ENCODE results near the gene GNGT2.

Gene GNGT2
- total RNA-seq, result 1.6 to 11.3 (median 3.2) reads per million in 9 experiments

GRCh38 chr17:49210158-49211029 is at the start of gene GNGT2, which contains the start of gene ABI3:
TSS of gene GNGT2 (minus strand) at chr17:49210574. CDS start at chr17:49207422, 3,152 bp downstream.
TSS of gene ABI3 (plus strand) at chr17:49210707. CDS start at chr17:49210725, 18 bp downstream.
- peak within 1 kb of the TSS; percentile 63 to 97 for H3K27ac Mint-ChIP-seq
- DNase-seq (peak; percentile 46 to 52 (median 51)), ATAC-seq (replicated peaks) (peak; percentile 72)
- peak within 1 kb of the TSS; percentile 97 to 99 for H3K4me3 Mint-ChIP-seq
- no peaks in the 10 kb centered on the region for H3K27me3 Mint-ChIP-seq
- H3K4me1 Mint-ChIP-seq (ENCODE audit: low read depth in 2 of 2), result peaks cover 66 to 72% of the 10 kb centered on the region in 2 donors
- peaks cover 33% of the 10 kb centered on the region for H3K36me3 Mint-ChIP-seq (ENCODE audit: insufficient read depth)
- no peaks in the 10 kb centered on the region for H3K9me3 Mint-ChIP-seq

GRCh38 chr17:49259663-49260010 is 49.3 kb upstream of the GNGT2 start:
- Mint-ChIP-seq H3K9me3 (no peaks in the 10 kb centered on the region), H3K36me3 (ENCODE audit: insufficient read depth) (no peaks in the 10 kb centered on the region)
- ATAC-seq (replicated peaks), result no peak

GRCh38 chr17:49258394-49258793 is 48.0 kb upstream of the GNGT2 start:
- Mint-ChIP-seq H3K4me1 (ENCODE audit: low read depth in 2 of 2) (peaks cover 7 to 8% of the 10 kb centered on the region in 2 donors), H3K36me3 (ENCODE audit: insufficient read depth) (no peaks in the 10 kb centered on the region), H3K4me3 (peak overlapping the region in 1 of 2 donors; percentile 83), H3K27ac (no peak overlapping the region), H3K9me3 (no peaks in the 10 kb centered on the region), H3K27me3 (no peaks in the 10 kb centered on the region)
- DNase-seq (no peak), ATAC-seq (replicated peaks) (no peak)

More at GRCh38 chr17:49259663-49260010, 49.3 kb upstream of the GNGT2 start:
- H3K4me3 Mint-ChIP-seq, result peak overlapping the region; percentile 79 to 83
- H3K27me3 Mint-ChIP-seq, result peaks cover 0 to 4% of the 10 kb centered on the region in 2 donors
- peak overlapping the region in 1 of 2 donors; percentile 57 for H3K27ac Mint-ChIP-seq
- no peak for DNase-seq
- peaks cover 7 to 8% of the 10 kb centered on the region in 2 donors for H3K4me1 Mint-ChIP-seq (ENCODE audit: low read depth in 2 of 2)

GRCh38 chr17:49255125-49255524 is 44.8 kb upstream of the GNGT2 start:
- H3K27ac Mint-ChIP-seq, result no peak overlapping the region
- no peaks in the 10 kb centered on the region for H3K27me3 Mint-ChIP-seq
- ATAC-seq (replicated peaks) (no peak), DNase-seq (no peak)
- no peaks in the 10 kb centered on the region for H3K36me3 Mint-ChIP-seq (ENCODE audit: insufficient read depth)
- no peaks in the 10 kb centered on the region for H3K4me1 Mint-ChIP-seq (ENCODE audit: low read depth in 2 of 2)
- H3K9me3 Mint-ChIP-seq, result no peaks in the 10 kb centered on the region
- no peak overlapping the region for H3K4me3 Mint-ChIP-seq

GRCh38 chr17:49254066-49254465 is 43.7 kb upstream of the GNGT2 start:
- Mint-ChIP-seq H3K4me3 (no peak overlapping the region), H3K9me3 (no peaks in the 10 kb centered on the region), H3K27ac (no peak overlapping the region), H3K4me1 (ENCODE audit: low read depth in 2 of 2) (no peaks in the 10 kb centered on the region), H3K27me3 (peaks cover 5 to 6% of the 10 kb centered on the region in 2 donors), H3K36me3 (ENCODE audit: insufficient read depth) (no peaks in the 10 kb centered on the region)
- ATAC-seq (replicated peaks) (no peak), DNase-seq (no peak)

GRCh38 chr17:49252148-49252695 is 41.8 kb upstream of the GNGT2 start:
- DNase-seq (no peak), ATAC-seq (replicated peaks) (no peak)
- H3K4me1 Mint-ChIP-seq (ENCODE audit: low read depth in 2 of 2), result no peaks in the 10 kb centered on the region
- no peak overlapping the region for H3K4me3 Mint-ChIP-seq
- H3K9me3 Mint-ChIP-seq, result no peaks in the 10 kb centered on the region
- peaks cover 1% of the 10 kb centered on the region for H3K36me3 Mint-ChIP-seq (ENCODE audit: insufficient read depth)
- H3K27ac Mint-ChIP-seq, result no peak overlapping the region
- H3K27me3 Mint-ChIP-seq, result peaks cover 13 to 20% of the 10 kb centered on the region in 2 donors

GRCh38 chr17:49249890-49250522 is 39.6 kb upstream of the GNGT2 start:
- Mint-ChIP-seq H3K4me3 (no peak overlapping the region), H3K36me3 (ENCODE audit: insufficient read depth) (peaks cover 4% of the 10 kb centered on the region), H3K27me3 (peaks cover 13 to 28% of the 10 kb centered on the region in 2 donors), H3K27ac (no peak overlapping the region), H3K9me3 (no peaks in the 10 kb centered on the region), H3K4me1 (ENCODE audit: low read depth in 2 of 2) (no peaks in the 10 kb centered on the region)
- ATAC-seq (replicated peaks), result no peak
- no peak for DNase-seq

- H3K4me3 Mint-ChIP-seq, result no peak overlapping the region
- no peak for DNase-seq
Observed at GRCh38 chr17:49249292-49249794, 39.0 kb upstream of the GNGT2 start.

GRCh38 chr17:49247944-49248343 is 37.6 kb upstream of the GNGT2 start:
- ATAC-seq (replicated peaks) (no peak), DNase-seq (no peak)
- Mint-ChIP-seq H3K27ac (no peak overlapping the region), H3K4me3 (no peak overlapping the region), H3K9me3 (no peaks in the 10 kb centered on the region), H3K36me3 (ENCODE audit: insufficient read depth) (peaks cover 9% of the 10 kb centered on the region), H3K27me3 (peaks cover 13 to 28% of the 10 kb centered on the region in 2 donors), H3K4me1 (ENCODE audit: low read depth in 2 of 2) (no peaks in the 10 kb centered on the region)

More at GRCh38 chr17:49249292-49249794, 39.0 kb upstream of the GNGT2 start:
- Mint-ChIP-seq H3K4me1 (ENCODE audit: low read depth in 2 of 2) (no peaks in the 10 kb centered on the region), H3K27me3 (peaks cover 13 to 28% of the 10 kb centered on the region in 2 donors), H3K27ac (no peak overlapping the region), H3K9me3 (no peaks in the 10 kb centered on the region), H3K36me3 (ENCODE audit: insufficient read depth) (peaks cover 7% of the 10 kb centered on the region)
- no peak for ATAC-seq (replicated peaks)

GRCh38 chr17:49244839-49245238 is 34.5 kb upstream of the GNGT2 start:
- Mint-ChIP-seq H3K4me1 (ENCODE audit: low read depth in 2 of 2) (no peaks in the 10 kb centered on the region), H3K4me3 (no peak overlapping the region), H3K36me3 (ENCODE audit: insufficient read depth) (peaks cover 9% of the 10 kb centered on the region), H3K27me3 (peaks cover 13 to 28% of the 10 kb centered on the region in 2 donors), H3K27ac (no peak overlapping the region), H3K9me3 (no peaks in the 10 kb centered on the region)
- DNase-seq, result no peak
- no peak for ATAC-seq (replicated peaks)

- H3K9me3 Mint-ChIP-seq, result no peaks in the 10 kb centered on the region
- H3K4me3 Mint-ChIP-seq, result no peak overlapping the region
- ATAC-seq (replicated peaks) (no peak), DNase-seq (no peak)
- peaks cover 9% of the 10 kb centered on the region for H3K36me3 Mint-ChIP-seq (ENCODE audit: insufficient read depth)
- no peaks in the 10 kb centered on the region for H3K4me1 Mint-ChIP-seq (ENCODE audit: low read depth in 2 of 2)
- H3K27me3 Mint-ChIP-seq, result peaks cover 1 to 13% of the 10 kb centered on the region in 2 donors
- H3K27ac Mint-ChIP-seq, result no peak overlapping the region
Observed at GRCh38 chr17:49242813-49243212, 32.4 kb upstream of the GNGT2 start.

GRCh38 chr17:49241692-49242397 is 31.5 kb upstream of the GNGT2 start:
- peaks cover 0 to 5% of the 10 kb centered on the region in 2 donors for H3K27me3 Mint-ChIP-seq
- H3K4me3 Mint-ChIP-seq, result no peak overlapping the region
- peaks cover 5% of the 10 kb centered on the region for H3K36me3 Mint-ChIP-seq (ENCODE audit: insufficient read depth)
- ATAC-seq (replicated peaks) (no peak), DNase-seq (no peak)
- no peak overlapping the region for H3K27ac Mint-ChIP-seq
- no peaks in the 10 kb centered on the region for H3K4me1 Mint-ChIP-seq (ENCODE audit: low read depth in 2 of 2)
- no peaks in the 10 kb centered on the region for H3K9me3 Mint-ChIP-seq

- Mint-ChIP-seq H3K9me3 (no peaks in the 10 kb centered on the region), H3K36me3 (ENCODE audit: insufficient read depth) (peaks cover 5% of the 10 kb centered on the region), H3K4me3 (no peak overlapping the region), H3K27ac (no peak overlapping the region), H3K27me3 (no peaks in the 10 kb centered on the region), H3K4me1 (ENCODE audit: low read depth in 2 of 2) (no peaks in the 10 kb centered on the region)
- ATAC-seq (replicated peaks) (no peak), DNase-seq (no peak)
Observed at GRCh38 chr17:49241040-49241439, 30.7 kb upstream of the GNGT2 start.
